HL-60 (cell line): ENCODE results near the gene ASCC1.

ENCODE experiments used
- DNase-seq, 2 experiments: peaks; one replicate each; pipeline ENCODE4 v3.0.0-alpha.2; 2010 to 2020; ENCODE audit warnings: low read depth in 1 of 2, low spot score in 1 of 2
- H3K27ac ChIP-seq: fragments of 250-450 bp; sonication (Bioruptor Pico); replicated peaks from 2 replicates; pipeline ENCODE4 v1.5.1; 2020; ENCODE audit warnings: mild to moderate bottlenecking, moderate library complexity
- H3K27me3 ChIP-seq: fragments of 250-450 bp; sonication (Bioruptor Pico); 2 replicates; pipeline ENCODE4 v1.5.1; 2021; ENCODE audit warnings: mild to moderate bottlenecking, moderate library complexity; ENCODE audit not compliant: insufficient read depth, poor library complexity, severe bottlenecking
- H3K4me3 ChIP-seq: replicated peaks from 2 replicates; pipeline ENCODE4 v1.5.1; 2011; ENCODE audit warnings: mild to moderate bottlenecking, control low read depth, low read length; ENCODE audit not compliant: insufficient read depth
- GABPA ChIP-seq: IDR thresholded peaks from 2 replicates; pipeline ENCODE4 v1.6.1; 2012; ENCODE audit warnings: low read depth
- POLR2AphosphoS5 ChIP-seq: IDR thresholded peaks from 2 replicates; pipeline ENCODE4 v1.6.1; 2012; ENCODE audit warnings: low read depth
- SPI1 ChIP-seq: IDR thresholded peaks from 2 replicates; pipeline ENCODE4 v1.6.1; 2012; ENCODE audit warnings: low read depth, mild to moderate bottlenecking, borderline replicate concordance
- TF ChIP-seq, protein P1 (sequence below): IDR thresholded peaks from one replicate; pipeline ENCODE4 v1.5.1; 2011; ENCODE audit warnings: low read length, control low read depth, inconsistent platforms; ENCODE audit not compliant: insufficient read depth
- TF ChIP-seq, protein P2 (sequence below): IDR thresholded peaks from 2 replicates; pipeline ENCODE4 v1.6.1; 2012; ENCODE audit warnings: low read depth; ENCODE audit not compliant: insufficient replicate concordance

The ASCC1 gene

DNA sequence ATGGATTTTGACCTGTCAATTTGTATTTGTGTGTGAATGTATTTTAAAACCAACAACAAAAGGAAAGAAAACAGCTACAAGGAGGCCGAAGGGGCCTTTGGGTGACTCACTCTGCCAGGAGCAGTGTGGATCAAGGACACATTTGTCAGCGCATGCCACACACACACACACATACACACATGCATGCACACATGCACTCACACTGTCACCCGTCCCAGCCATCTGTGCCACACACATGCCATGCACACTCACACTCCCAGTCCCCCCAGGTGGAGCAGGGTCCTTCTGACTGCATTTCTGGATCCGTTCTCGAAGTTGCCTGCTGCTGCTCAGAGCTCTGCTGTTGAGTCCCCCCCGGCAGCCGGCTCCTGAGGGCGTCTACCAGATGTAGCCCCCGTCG lies 153.7 kb downstream of the ASCC1 start:
- no peaks in the 10 kb centered on the region for H3K27me3 ChIP-seq
- H3K27ac ChIP-seq: no peak overlapping the region
- TF ChIP-seq, protein P1, sequence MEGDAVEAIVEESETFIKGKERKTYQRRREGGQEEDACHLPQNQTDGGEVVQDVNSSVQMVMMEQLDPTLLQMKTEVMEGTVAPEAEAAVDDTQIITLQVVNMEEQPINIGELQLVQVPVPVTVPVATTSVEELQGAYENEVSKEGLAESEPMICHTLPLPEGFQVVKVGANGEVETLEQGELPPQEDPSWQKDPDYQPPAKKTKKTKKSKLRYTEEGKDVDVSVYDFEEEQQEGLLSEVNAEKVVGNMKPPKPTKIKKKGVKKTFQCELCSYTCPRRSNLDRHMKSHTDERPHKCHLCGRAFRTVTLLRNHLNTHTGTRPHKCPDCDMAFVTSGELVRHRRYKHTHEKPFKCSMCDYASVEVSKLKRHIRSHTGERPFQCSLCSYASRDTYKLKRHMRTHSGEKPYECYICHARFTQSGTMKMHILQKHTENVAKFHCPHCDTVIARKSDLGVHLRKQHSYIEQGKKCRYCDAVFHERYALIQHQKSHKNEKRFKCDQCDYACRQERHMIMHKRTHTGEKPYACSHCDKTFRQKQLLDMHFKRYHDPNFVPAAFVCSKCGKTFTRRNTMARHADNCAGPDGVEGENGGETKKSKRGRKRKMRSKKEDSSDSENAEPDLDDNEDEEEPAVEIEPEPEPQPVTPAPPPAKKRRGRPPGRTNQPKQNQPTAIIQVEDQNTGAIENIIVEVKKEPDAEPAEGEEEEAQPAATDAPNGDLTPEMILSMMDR: no peak
- TF ChIP-seq GABPA (no peak), POLR2AphosphoS5 (no peak), SPI1 (no peak)
- TF ChIP-seq, protein P2, sequence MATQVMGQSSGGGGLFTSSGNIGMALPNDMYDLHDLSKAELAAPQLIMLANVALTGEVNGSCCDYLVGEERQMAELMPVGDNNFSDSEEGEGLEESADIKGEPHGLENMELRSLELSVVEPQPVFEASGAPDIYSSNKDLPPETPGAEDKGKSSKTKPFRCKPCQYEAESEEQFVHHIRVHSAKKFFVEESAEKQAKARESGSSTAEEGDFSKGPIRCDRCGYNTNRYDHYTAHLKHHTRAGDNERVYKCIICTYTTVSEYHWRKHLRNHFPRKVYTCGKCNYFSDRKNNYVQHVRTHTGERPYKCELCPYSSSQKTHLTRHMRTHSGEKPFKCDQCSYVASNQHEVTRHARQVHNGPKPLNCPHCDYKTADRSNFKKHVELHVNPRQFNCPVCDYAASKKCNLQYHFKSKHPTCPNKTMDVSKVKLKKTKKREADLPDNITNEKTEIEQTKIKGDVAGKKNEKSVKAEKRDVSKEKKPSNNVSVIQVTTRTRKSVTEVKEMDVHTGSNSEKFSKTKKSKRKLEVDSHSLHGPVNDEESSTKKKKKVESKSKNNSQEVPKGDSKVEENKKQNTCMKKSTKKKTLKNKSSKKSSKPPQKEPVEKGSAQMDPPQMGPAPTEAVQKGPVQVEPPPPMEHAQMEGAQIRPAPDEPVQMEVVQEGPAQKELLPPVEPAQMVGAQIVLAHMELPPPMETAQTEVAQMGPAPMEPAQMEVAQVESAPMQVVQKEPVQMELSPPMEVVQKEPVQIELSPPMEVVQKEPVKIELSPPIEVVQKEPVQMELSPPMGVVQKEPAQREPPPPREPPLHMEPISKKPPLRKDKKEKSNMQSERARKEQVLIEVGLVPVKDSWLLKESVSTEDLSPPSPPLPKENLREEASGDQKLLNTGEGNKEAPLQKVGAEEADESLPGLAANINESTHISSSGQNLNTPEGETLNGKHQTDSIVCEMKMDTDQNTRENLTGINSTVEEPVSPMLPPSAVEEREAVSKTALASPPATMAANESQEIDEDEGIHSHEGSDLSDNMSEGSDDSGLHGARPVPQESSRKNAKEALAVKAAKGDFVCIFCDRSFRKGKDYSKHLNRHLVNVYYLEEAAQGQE: no peak
- no peak for DNase-seq
- H3K4me3 ChIP-seq: no peak overlapping the region

DNA sequence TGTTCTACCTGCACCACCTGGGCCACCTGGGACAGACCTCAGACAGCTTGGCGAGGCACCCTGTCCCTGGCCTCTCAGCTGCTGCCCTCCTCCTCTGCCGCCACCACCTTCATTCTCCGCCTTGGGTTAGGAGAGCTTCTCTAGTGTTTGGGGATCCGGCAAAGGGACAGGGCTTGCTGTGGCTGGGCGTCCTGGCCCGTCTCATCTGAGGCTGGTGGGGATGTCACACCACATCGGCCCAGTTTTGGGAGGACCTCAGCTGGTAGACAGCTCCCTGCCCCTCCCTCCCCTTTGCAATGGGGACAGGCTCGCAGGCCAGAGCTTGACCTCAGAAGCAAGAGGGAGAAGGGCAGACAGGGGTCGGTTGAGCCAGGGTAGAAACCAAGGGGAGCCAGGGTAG lies 154.1 kb downstream of the ASCC1 start:
- no peak for DNase-seq
- H3K27ac ChIP-seq: no peak overlapping the region
- no peaks in the 10 kb centered on the region for H3K27me3 ChIP-seq
- TF ChIP-seq, protein P1: no peak
- TF ChIP-seq SPI1: no peak
- TF ChIP-seq, protein P2: no peak
- no peak overlapping the region for H3K4me3 ChIP-seq

DNA sequence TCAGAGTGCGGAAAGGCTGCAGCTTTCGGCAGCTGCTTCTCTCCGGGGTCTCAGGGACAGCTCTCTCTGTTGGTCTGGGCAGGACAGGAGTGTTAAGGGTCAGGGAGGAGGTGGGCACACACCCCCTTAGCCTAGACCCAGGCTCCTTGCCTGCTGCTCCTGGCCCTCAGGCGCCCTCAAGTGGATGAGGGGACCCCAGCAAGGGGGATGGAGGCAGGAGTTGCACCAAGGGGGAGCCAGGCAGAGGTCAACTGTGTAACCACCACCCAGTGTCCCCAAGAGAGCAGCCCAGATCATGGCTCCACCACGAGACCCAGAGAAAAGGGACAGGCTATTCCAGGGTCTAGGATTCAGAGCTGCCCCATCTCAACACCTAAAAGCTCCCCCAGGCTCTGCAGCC lies 154.6 kb downstream of the ASCC1 start:
- no peak overlapping the region for H3K27ac ChIP-seq
- H3K27me3 ChIP-seq: no peaks in the 10 kb centered on the region
- no peak overlapping the region for H3K4me3 ChIP-seq
- no peak for TF ChIP-seq SPI1
- no peak for TF ChIP-seq GABPA
- TF ChIP-seq, protein P2: no peak
- TF ChIP-seq, protein P1: no peak
- TF ChIP-seq POLR2AphosphoS5: no peak
- no peak for DNase-seq
